Mucosa of descending colon (tissue), 3 donors: Measurements from ENCODE around the gene TNKS1BP1. TPM values are rescaled to one million over a fixed set of nuclear protein-coding genes. Genes with fewer than 3 reads are reported as not detected.
A peak's percentile ranks its signal among the peaks of the same experiment; 100 is the strongest.
"Not testable (repeated sequence)": the region's sequence is repeated elsewhere in the genome, so short reads cannot be mapped to it uniquely, and the experiment has no call there.

ENCODE experiments used
- ATAC-seq: fragments of 200-7000 bp; cut with Tn5 transposase; one replicate; pipeline ENCODE4 v1.9.1; 2020; ENCODE audit warnings: mild to moderate bottlenecking, moderate library complexity
- DNase-seq, 3 donors: peaks; one replicate each; pipeline ENCODE4 v3.0.0-alpha.2; 2020
- H3K36me3 ChIP-seq: fragments of 200-600 bp; one replicate; pipeline ENCODE4 v1.8.0; 2021; ENCODE audit warnings: low read depth, mild to moderate bottlenecking
- H3K4me1 ChIP-seq: fragments of 200-600 bp; one replicate; pipeline ENCODE4 v1.8.0; 2021; ENCODE audit warnings: low read depth, mild to moderate bottlenecking
- H3K4me3 ChIP-seq: fragments of 200-600 bp; one replicate; pipeline ENCODE4 v1.8.0; 2021; ENCODE audit warnings: mild to moderate bottlenecking
- H3K9me3 ChIP-seq: fragments of 200-600 bp; one replicate; pipeline ENCODE4 v1.8.0; 2021; ENCODE audit warnings: mild to moderate bottlenecking
- CTCF ChIP-seq: fragments of 200-600 bp; IDR thresholded peaks from one replicate; pipeline ENCODE4 v1.8.0; 2022; ENCODE audit warnings: antibody characterized with exemption, mild to moderate bottlenecking
- intact Hi-C, 2 donors: fragments of 100-400 bp; cut with DNase I in 1 of 2; cut with micrococcal nuclease in 1 of 2; formaldehyde crosslinking; loops; one replicate each; pipeline versions ENCODE4 v1.11.0 to v1.11.1; 2022; cut with DNase I, micrococcal nuclease
- total RNA-seq, 3 donors: library from RNA; stranded (reverse); fragmentation: NEBNext Ultra II Directional in 2 of 3; extraction: Animal tissue kit (Norgen Biotek cat#: 25700) in 2 of 3; gene quantifications; one replicate each; pipeline versions ENCODE4 v1.2.1 to v1.2.4, GENCODE V29; 2021 to 2023
- donor health status: DM: no; HTN: no; CAD: no; lungs with moderate emphysema.
- donor health status: DM: no; HTN: no; CAD: no.
- donor health status: DM: no; HTN: yes; CAD: no.

TNKS1BP1 gene
- total RNA-seq, 3 donors from 2014 or later: 90.0 to 149 (median 94.3) TPM

GRCh38 chr11:57340039-57340615 lies 15.4 kb upstream of the TNKS1BP1 start:
- DNase-seq (peak in 1 of 3 donors; percentile 44), ATAC-seq (no peak)

GRCh38 chr11:57339328-57339727 lies 14.6 kb upstream of the TNKS1BP1 start:
- no peaks in the 10 kb centered on the region for H3K36me3 ChIP-seq
- TF ChIP-seq CTCF: no peak
- H3K4me3 ChIP-seq: no peak overlapping the region
- DNase-seq (no peak), ATAC-seq (no peak)
- peaks cover 11% of the 10 kb centered on the region for H3K4me1 ChIP-seq
- H3K9me3 ChIP-seq: no peaks in the 10 kb centered on the region
- intact Hi-C loops: no loop called here

More at GRCh38 chr11:57340039-57340615, 15.4 kb upstream of the TNKS1BP1 start:
- intact Hi-C loops: loop anchor here in 1 of 2 donors (10.0 kb wide), 1 partner anchor 305 kb away; the partner anchor contains the start of gene YPEL4
- H3K4me3 ChIP-seq: no peak overlapping the region
- no peaks in the 10 kb centered on the region for H3K36me3 ChIP-seq
- TF ChIP-seq CTCF: no peak
- H3K4me1 ChIP-seq: peaks cover 3% of the 10 kb centered on the region
- H3K9me3 ChIP-seq: no peaks in the 10 kb centered on the region

DNA sequence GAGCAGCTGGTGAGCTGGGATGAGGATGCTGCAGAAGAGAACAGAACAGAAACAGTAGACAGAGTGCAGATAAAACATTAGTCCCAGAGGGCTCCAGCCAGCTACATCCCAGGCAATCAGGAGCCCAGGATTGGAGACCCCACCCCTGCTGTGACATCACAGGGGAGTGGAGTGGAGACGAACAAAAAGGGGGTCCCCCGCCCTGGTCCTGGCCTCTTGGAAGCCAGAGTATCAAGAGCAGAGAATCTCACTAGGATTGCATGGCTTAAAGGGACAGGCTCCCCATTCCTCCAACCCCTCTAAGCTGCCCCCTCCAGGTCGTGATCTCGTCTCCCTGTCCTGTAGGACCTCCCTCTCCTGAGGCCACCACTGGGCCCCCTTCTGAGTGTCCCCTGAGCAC lies 13.4 kb upstream of the TNKS1BP1 start, which contains the start of gene P2RX3:
Gene P2RX3, plus strand, starts transcription at position 211 of the 400 bp plus-strand sequence. CDS start 199 bp downstream, outside the sequence.
- H3K4me3 ChIP-seq: no peak within 1 kb of the TSS
- intact Hi-C loops: no loop called here
- H3K9me3 ChIP-seq: no peaks in the 10 kb centered on the region
- H3K4me1 ChIP-seq: peaks cover 11% of the 10 kb centered on the region
- no peaks in the 10 kb centered on the region for H3K36me3 ChIP-seq
- ATAC-seq (no peak), DNase-seq (no peak)
- no peak for TF ChIP-seq CTCF

DNA sequence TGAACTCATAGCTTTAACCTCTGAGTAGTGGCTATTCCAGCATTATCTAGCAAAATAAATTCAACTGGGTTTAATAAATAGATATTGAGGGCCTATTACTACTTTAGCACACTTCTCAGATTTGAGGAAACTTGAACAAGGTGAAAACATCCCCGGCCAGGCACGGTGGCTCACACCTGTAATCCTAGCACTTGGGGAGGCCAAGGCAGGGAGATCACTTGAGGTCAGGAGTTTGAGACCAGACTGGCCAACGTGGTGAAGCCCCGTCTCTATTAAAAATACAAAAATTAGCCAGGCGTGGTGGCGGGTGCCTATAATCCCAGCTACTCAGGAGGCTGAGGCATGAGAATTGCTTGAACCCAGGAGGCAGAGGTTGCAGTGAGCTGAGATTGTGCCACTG lies 12.1 kb upstream of the TNKS1BP1 start:
- peaks cover 11% of the 10 kb centered on the region for H3K4me1 ChIP-seq
- H3K36me3 ChIP-seq, ATAC-seq, intact Hi-C loops, H3K4me3 ChIP-seq, DNase-seq, H3K9me3 ChIP-seq: not testable (repeated sequence)

- intact Hi-C loops: no loop called here
- H3K9me3 ChIP-seq: no peaks in the 10 kb centered on the region
Observed at GRCh38 chr11:57336111-57336666, 11.4 kb upstream of the TNKS1BP1 start.

More at GRCh38 chr11:57336111-57336666, 11.4 kb upstream of the TNKS1BP1 start:
- H3K36me3 ChIP-seq: peaks cover 5% of the 10 kb centered on the region
- no peak overlapping the region for H3K4me3 ChIP-seq
- ATAC-seq (peak; percentile 1), DNase-seq (peak in 1 of 3 donors; percentile 27)
- no peak for TF ChIP-seq CTCF
- peaks cover 11% of the 10 kb centered on the region for H3K4me1 ChIP-seq
